Gastroesophageal sphincter (tissue), 3 donors: Measurements from ENCODE around the gene NOL8.

Experiments used
- CTCF ChIP-seq, 4 experiments: fragments of 200-600 bp in 2 of 4; fragments of 450-650 bp in 2 of 4; sonication (generic) in 1 of 4; IDR thresholded peaks; one replicate each; pipeline ENCODE4 v1.5.1; 2017 to 2019; ENCODE audit warnings: antibody characterized with exemption in 4 of 4, mild to moderate bottlenecking in 2 of 4, moderate library complexity in 2 of 4
- EP300 ChIP-seq: sonication (generic); formaldehyde crosslinking; IDR thresholded peaks from one replicate; pipeline ENCODE4 v1.6.1; 2017; ENCODE audit warnings: antibody characterized with exemption, mild to moderate bottlenecking
- POLR2A ChIP-seq, 2 donors: fragments of 450-650 bp; IDR thresholded peaks; one replicate each; pipeline ENCODE4 v1.6.1; 2017; ENCODE audit warnings: antibody characterized with exemption in 2 of 2, mild to moderate bottlenecking in 2 of 2, moderate library complexity in 1 of 2

- no peak for TF ChIP-seq CTCF (IDR thresholded peaks at IDR 0.05)
- TF ChIP-seq EP300, result no peak
- no peak for TF ChIP-seq POLR2A (IDR thresholded peaks at IDR 0.05)
Measured at GRCh38 chr9:92345582-92345981, 20.4 kb upstream of the NOL8 start.
